GM20431 (cell line): ENCODE data around the gene DMRT1.
"Not testable (repeated sequence)": the region's sequence is repeated elsewhere in the genome, so short reads cannot be mapped to it uniquely, and the experiment has no call there.

Experiments used
- in situ Hi-C: fragments of 300-500 bp; cut with MseI, MboI; formaldehyde crosslinking; loops from one replicate; pipeline ENCODE4 v1.15.0; 2020; ENCODE audit warnings: low sequenced_read_pairs; ENCODE audit not compliant: unreplicated experiment

DMRT1 gene

DNA sequence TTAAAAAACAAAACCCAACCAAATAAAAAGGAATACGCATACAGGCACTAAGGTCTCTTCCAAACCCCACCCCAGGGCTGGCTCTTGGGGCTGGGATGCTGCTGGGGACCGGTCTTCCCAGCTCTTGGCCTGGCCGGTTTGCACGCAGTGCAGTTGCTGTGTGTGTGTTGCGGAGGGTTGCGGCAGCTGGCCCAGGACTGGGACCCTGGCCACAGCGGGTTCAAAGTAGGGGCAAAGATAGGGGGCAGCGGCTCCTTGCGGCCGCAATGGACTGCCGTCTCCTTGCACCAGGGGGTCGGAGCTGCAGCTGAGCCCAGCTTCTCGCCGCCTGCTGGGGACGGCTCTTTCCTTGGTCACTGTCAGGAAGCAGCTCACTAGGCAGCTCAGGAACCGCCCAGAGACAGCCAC, 140.0 kb downstream of the DMRT1 start:
- in situ Hi-C loops, result no loop called here

DNA sequence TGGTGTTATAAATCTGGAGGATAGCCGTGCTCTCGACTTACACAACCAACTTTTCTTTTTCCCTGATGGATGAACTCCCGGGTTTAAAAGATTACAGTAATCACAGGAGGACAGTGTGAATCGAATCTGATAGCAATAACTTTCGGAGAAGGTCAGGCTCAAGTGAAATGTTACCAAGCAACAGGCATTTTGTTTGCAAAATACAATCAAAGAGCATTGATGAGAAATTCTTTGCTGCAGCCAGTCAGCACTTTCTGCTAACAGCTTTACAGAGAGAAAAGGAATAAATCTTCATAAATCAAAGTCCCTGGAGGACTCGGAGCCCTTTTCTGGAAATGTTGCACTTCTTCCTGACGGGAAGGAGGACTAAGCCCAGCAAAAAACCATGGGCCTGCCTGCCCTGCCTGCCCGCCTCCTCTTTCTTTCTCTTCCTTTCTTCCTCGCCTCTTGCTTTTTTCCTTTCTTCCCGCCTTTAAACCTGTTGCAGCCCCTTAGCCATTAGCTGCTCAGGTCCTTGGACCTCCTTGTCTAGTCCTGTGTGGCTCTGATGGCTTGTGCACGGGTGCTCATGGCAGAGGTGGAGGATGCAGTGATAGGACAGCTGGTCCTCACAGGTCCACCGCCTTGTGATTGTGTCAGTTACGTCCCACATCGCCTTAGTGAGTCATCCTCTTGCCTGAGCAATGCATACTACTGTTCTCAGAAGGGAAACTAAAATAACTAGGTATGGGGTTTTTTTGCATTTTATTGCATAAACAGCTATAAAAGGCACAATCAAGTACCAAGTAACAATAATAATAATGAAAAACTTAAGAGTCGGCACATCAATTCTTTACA, 141.1 kb downstream of the DMRT1 start:
- in situ Hi-C loops, result no loop called here

DNA sequence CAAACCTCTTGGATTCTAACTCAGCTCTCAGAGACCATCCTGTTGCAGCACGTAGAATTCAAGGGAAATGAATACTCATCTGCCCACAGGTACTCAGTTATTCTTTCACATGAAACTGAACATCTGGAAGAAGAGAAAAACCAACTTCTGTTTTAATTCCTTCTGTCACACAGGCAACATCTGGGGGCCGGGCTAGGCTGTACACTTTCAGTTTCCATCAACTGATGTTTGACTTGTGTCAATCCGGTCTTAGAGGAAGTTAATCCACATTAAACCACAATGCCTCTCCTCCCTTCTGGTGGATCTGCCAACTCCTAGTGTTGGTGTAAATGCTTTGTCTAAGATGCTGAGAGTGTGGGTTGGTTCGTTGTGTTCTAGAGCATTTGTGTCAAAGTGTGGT, 152.5 kb downstream of the DMRT1 start:
- in situ Hi-C loops, result no loop called here

DNA sequence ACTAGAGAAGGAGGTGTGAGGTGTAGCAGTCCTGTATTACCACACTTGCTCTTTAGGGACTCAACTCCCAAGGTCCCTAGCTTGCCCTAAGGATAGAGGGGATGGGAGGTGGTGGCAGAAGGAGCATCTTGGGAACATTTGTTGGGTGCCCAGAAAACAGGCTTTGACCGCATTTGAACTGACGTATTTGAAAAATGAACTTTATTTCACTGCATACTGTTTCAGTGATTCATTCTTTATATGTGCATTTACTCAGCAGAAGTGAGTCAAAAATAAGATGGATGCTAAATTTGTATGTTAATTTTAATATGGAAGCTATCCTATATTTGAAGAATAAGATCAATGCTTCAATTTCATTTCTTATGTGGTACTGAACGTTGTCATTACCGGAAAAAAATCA, 153.7 kb downstream of the DMRT1 start:
- in situ Hi-C loops, result no loop called here

DNA sequence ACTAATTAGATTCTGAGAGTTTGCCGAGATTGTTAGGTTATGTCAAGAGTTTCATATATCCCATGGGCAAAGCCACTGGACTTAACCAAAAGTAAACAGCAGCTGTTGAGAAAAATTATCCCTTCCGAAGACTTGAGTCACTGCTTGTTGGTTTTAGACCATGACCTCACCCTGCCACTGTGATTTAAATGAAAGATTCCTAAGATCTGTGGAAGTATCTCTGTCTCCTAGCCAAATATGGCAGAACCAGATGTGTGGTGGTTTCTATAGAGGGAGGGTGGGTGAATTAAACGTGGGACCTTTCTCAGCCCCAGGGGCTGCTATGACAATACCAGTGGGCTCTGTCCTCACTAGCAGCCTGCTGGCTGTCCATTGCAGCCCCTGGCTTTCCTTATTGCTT, 154.3 kb downstream of the DMRT1 start:
- in situ Hi-C loops, result no loop called here

DNA sequence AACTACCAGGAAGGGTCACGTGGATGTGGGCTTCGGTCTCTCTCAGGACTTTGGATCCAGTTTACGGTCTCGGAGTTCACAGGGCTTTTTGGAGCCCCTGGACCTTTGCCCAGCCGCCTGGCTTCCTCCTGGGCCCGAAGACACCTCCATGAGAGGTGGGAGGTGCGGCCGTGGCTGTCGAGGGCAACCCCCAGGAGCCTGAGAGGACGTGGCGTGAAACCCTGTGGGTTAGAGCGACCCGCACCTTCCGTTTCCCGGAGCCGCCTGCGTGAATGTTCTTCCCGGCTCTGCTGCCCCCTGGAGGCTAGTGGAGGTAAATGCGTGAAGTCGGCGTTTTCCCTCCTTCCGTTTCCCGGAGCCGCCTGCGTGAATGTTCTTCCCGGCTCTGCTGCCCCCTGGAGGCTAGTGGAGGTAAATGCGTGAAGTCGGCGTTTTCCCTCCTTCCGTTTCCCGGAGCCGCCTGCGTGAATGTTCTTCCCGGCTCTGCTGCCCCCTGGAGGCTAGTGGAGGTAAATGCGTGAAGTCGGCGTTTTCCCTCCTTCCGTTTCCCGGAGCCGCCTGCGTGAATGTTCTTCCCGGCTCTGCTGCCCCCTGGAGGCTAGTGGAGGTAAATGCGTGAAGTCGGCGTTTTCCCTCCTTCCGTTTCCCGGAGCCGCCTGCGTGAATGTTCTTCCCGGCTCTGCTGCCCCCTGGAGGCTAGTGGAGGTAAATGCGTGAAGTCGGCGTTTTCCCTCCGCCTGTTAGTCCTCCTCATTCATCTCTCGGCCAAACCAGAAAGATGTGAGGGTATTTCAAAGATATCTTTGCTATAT, 157.0 kb downstream of the DMRT1 start:
- in situ Hi-C loops, result not testable (repeated sequence)

DNA sequence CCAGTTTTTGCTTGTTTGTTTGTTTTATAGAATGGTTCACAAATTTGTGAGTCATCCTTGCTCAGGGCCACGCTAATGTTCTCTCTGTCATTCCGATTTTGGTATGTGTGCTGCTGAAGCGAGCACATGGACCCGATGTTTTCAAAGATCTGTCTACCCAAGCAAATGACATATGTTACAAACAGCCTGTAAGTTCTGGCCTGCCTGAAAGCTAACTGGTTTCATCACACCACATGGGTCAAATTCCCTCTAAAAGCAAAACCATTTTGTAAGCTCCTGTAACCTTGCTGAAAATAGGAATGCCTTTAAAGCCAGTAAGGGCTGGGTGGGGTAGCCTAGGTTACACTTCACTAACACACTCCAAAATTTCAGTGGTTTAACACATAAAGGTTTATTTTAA, 160.3 kb downstream of the DMRT1 start:
- in situ Hi-C loops, result loop anchor here (10.0 to 25.0 kb wide), 2 partner anchors 107 to 390 kb away; no protein-coding TSS in a partner anchor

DNA sequence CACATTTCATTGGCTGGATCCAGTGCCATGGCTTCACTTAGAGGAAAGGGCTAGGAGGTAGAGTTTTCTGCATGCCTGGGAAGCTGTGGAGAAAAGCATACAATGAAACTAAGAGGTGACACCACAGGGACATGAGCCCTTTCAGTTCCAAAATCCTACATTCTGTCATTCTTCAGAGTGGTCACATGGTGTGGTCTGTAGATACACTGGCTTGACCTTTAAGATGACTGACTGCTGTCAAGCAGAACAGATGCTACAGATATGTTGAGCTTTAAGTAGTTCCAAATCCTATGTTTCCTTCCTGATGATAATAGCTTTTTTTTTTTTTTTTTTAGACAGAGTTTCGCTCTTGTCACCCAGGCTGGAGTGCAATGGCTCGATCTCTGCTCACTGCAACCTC, 161.2 kb downstream of the DMRT1 start:
- in situ Hi-C loops, result loop anchor here (10.0 to 25.0 kb wide), 2 partner anchors 108 to 390 kb away; no protein-coding TSS in a partner anchor

DNA sequence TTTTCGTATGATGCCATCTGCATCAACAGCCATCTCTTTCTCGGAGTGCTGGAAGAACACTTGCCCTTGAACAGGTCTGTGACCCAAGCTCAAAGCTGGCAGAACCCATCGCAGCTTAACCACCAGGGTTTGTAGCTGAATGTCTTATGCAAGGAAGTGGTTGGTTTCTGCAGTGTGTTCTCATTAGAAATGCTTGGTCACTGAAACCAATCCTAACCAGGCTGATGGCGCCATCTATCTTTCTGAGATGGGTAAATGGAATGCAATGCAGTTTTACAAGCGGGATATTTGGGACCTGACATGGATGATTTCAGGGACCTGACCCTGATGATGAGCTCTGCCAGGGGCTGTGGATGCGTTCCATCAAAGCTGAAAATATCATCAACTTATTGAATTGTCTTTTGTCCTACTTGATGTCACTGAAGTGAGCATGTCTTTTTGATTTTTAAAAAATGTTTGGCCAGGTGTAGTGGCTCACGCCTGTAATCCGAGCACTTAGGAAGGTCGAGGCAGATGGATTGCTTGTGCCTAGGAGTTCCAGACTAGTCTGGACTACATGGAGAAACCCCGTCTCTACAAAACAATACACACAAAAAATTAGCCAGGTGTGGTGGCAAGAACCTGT, 163.7 kb downstream of the DMRT1 start:
- in situ Hi-C loops, result loop anchor here (10.0 to 25.0 kb wide), 2 partner anchors 110 to 393 kb away; no protein-coding TSS in a partner anchor

DNA sequence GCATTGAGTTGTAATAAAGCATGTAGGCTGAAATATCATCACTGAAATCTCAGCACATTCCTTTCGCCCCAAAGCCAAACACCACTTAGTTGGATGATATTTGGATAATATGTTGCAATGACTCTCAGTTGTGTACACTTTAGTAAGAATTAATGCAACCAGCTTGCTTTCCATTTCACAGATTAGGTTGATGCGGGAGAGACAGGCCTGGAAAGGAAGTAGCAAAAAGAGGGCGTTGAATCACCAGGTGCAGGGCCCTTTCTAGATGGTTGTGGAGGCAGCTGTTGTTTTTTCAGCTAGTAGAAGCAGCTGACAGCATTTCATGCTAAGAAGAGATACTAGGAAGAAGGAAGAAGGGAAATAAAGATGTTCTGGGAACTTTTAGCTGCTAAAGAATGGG, 165.8 kb downstream of the DMRT1 start:
- in situ Hi-C loops, result loop anchor here (10.0 to 25.0 kb wide), 2 partner anchors 113 to 395 kb away; no protein-coding TSS in a partner anchor

DNA sequence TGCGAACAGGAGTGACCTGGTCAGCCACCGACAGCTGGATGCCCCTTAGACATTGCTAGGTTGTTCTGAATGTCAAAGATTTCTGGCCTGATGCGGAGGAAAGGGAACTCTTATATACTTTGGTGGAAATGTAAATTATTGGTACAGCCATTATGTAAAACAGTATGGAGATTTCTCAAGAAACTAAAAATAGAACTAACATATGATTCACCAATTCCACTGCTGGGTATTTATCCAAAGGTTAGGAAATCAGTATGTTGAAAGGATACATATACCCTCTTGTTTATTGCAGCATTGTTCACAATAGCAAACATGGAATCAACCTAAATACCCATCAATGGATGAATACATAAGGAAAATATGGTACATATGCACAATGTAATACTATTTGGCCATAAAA, 166.7 kb downstream of the DMRT1 start:
- in situ Hi-C loops, result loop anchor here (10.0 to 25.0 kb wide), 2 partner anchors 113 to 396 kb away; no protein-coding TSS in a partner anchor

DNA sequence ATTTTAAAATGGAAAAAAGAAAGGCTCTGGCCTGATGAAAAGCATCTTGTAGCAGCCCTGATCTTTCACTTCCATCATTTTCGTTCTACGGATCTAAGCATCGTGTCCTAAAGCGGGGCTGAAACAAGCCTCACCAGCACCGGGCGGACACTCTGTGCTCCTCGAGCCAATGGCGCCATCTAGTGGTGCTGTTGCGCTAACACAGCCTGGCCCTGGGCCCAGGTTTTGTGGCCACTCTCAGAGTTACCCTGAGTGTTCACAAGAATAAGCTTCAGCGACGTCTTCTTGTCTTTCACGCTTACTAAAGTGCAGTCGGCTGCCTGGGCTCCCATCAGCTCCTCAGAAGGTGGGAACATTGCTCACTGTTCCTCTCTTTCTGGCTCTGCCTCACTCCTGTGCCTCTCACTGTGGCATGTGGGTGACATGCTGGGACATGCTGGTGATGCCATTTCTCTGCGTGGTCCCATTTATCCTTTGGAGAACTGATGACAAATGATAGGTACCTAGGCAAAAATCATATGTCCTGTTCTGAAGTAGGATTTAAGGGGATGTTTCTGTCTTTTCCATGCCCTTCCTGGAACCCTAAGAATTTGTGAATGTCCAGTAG, 167.7 kb downstream of the DMRT1 start:
- in situ Hi-C loops, result loop anchor here (10.0 to 25.0 kb wide), 2 partner anchors 114 to 397 kb away; no protein-coding TSS in a partner anchor

DNA sequence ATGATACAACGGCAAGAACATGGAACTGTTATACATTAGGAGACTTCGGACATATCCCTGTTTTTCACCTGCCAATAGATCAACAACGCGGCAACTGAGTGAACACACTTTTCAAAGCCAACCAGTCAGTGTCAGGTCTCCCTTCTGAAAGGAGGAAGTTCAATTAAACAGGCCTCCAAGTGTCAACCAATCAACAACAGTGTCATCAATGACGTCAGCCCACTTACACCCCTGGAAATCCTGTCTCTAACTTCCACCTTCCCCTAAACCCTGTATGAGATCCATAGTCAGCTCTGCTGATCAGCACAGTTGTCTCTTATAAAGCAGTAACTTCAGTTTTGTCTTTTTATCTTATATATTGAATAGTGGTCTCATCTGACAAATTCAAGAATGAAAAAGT, 171.5 kb downstream of the DMRT1 start:
- in situ Hi-C loops, result loop anchor here (25.0 kb wide), 1 partner anchor 401 kb away; no protein-coding TSS in a partner anchor

DNA sequence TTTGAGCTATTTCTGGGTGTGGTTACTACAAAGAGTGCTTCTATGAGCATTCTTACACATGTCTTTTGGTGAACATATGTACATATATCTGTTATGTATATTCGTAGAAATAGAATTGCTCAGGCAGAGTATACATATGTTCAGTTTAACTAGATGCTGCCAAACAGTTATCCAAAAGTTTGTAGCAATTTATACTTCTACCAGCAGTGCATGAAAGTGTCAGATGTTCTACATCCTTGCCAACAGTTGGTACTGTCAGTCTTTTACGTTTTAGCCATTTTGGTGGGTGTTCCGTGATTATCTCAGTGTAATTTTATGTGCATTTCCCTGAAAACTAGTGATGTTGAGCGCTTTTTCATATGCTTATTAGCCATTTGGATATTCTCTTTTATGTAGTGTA, 172.7 kb downstream of the DMRT1 start:
- in situ Hi-C loops, result loop anchor here (25.0 kb wide), 1 partner anchor 402 kb away; no protein-coding TSS in a partner anchor

DNA sequence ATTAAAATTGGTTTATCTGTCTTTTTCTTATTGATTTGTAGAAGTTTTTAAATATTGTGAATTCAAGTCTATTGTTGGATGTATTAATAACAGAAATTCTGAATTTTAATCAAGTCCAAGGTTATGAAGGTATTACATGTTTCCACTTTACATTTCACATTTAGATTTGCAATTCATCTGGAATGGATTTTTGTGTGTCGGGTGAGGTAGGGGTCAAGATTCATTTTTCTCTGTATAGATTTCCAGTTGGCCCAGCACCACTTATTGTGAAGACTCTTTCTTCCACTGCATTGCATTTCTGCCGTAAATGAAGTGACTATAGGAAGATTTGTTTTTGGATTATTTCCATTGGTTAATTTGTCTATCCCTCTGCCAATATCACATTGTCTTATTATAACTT, 173.1 kb downstream of the DMRT1 start:
- in situ Hi-C loops, result loop anchor here (25.0 kb wide), 1 partner anchor 402 kb away; no protein-coding TSS in a partner anchor

DNA sequence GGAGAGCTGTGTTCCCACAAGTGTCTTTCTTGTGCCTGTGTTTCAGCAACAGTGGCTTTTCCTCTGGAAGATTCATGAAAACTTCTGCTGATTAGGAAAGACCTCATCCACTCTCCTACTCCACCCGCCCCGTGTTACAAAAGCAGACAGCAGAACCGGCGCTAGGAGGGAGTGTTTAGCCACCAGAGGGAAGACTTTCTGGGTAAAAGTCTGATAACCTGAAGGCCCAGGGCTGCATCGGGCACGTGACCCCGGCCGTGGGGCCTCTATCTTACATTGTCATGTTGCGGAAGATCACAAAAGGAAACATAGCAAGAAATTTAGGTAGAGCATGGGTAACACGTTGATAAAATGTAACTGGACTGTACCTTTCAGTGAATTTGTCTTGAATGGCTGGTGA, 176.6 kb downstream of the DMRT1 start:
- in situ Hi-C loops, result loop anchor here (25.0 kb wide), 1 partner anchor 406 kb away; no protein-coding TSS in a partner anchor
